GM06990 (cell line): ENCODE results near the gene FTSJ3.

Experiments
- DNase-seq: peaks from one replicate; pipeline ENCODE4 v3.0.0-alpha.2; 2011; ENCODE audit not compliant: insufficient read length; ENCODE audit errors: extremely low read depth
- H3K27me3 ChIP-seq: replicated peaks from 2 replicates; pipeline ENCODE4 v1.6.0; 2011; ENCODE audit warnings: low read length; ENCODE audit not compliant: control insufficient read depth, insufficient read depth
- H3K36me3 ChIP-seq: 2 replicates; pipeline ENCODE4 v1.5.1; 2011; ENCODE audit warnings: low read length; ENCODE audit not compliant: control insufficient read depth, insufficient read depth
- H3K4me3 ChIP-seq: replicated peaks from 2 replicates; pipeline ENCODE4 v1.5.1; 2011; ENCODE audit warnings: low read depth, mild to moderate bottlenecking, control low read depth, low read length
- TF ChIP-seq, protein P1 (sequence below): IDR thresholded peaks from 2 replicates; pipeline ENCODE4 v1.5.1; 2011; ENCODE audit warnings: low read length, control low read depth, mild to moderate bottlenecking, inconsistent platforms; ENCODE audit not compliant: insufficient read depth, poor library complexity, severe bottlenecking

FTSJ3 gene

GRCh38 chr17:63833741-63834373, 6.4 kb upstream of the FTSJ3 start:
- DNase-seq, result no peak
- Histone ChIP-seq H3K27me3 (no peaks in the 10 kb centered on the region), H3K36me3 (peaks cover 63% of the 10 kb centered on the region), H3K4me3 (no peak overlapping the region)
- TF ChIP-seq, protein P1, sequence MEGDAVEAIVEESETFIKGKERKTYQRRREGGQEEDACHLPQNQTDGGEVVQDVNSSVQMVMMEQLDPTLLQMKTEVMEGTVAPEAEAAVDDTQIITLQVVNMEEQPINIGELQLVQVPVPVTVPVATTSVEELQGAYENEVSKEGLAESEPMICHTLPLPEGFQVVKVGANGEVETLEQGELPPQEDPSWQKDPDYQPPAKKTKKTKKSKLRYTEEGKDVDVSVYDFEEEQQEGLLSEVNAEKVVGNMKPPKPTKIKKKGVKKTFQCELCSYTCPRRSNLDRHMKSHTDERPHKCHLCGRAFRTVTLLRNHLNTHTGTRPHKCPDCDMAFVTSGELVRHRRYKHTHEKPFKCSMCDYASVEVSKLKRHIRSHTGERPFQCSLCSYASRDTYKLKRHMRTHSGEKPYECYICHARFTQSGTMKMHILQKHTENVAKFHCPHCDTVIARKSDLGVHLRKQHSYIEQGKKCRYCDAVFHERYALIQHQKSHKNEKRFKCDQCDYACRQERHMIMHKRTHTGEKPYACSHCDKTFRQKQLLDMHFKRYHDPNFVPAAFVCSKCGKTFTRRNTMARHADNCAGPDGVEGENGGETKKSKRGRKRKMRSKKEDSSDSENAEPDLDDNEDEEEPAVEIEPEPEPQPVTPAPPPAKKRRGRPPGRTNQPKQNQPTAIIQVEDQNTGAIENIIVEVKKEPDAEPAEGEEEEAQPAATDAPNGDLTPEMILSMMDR, result no peak

GRCh38 chr17:63833026-63833740, 5.7 kb upstream of the FTSJ3 start:
- TF ChIP-seq, protein P1, result no peak
- Histone ChIP-seq H3K36me3 (peaks cover 63% of the 10 kb centered on the region), H3K4me3 (no peak overlapping the region), H3K27me3 (no peaks in the 10 kb centered on the region)
- DNase-seq, result no peak

DNA sequence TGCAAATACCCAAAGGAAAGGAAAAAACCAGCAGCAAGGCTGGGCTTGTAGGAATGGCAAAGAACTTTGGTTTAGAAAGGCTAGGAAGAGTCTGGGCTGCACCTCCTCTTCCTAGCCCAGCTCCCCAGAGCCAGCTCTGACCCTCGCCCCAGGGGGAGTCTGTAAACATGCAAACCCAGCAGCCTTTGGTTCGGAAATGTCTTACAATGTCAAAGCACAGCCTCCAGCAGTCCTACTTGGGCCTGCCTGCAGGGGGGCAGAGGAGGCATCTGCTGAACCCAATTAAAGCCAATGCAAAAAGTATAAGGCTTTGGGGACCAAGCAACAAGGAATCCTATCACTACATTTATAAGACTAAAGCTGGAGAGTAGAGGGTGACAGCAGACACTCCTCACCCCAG, 5.0 kb upstream of the FTSJ3 start:
- peaks cover 59% of the 10 kb centered on the region for H3K36me3 ChIP-seq
- no peak overlapping the region for H3K4me3 ChIP-seq
- no peaks in the 10 kb centered on the region for H3K27me3 ChIP-seq
- TF ChIP-seq, protein P1, result no peak
- no peak for DNase-seq

GRCh38 chr17:63832014-63832413, 4.6 kb upstream of the FTSJ3 start:
- H3K4me3 ChIP-seq, result no peak overlapping the region
- peaks cover 57% of the 10 kb centered on the region for H3K36me3 ChIP-seq
- TF ChIP-seq, protein P1, result no peak
- no peaks in the 10 kb centered on the region for H3K27me3 ChIP-seq
- no peak for DNase-seq

DNA sequence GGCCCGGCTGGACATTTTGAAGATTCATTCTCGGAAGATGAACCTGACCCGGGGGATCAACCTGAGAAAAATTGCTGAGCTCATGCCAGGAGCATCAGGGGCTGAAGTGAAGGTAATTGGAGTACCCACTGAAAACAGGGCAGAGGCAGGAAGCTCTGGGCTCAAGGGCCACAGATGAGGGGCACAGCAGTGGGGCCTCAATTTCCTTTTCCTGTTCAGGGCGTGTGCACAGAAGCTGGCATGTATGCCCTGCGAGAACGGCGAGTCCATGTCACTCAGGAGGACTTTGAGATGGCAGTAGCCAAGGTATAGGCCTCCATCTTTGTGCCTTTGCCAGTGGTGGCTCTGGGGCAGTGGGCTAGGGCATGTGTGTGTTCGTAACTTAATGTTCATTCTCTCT, 4.0 kb upstream of the FTSJ3 start:
- H3K36me3 ChIP-seq, result peaks cover 53% of the 10 kb centered on the region
- TF ChIP-seq, protein P1, result no peak

More for the DNA sequence above, 4.0 kb upstream of the FTSJ3 start:
- Histone ChIP-seq H3K4me3 (no peak overlapping the region), H3K27me3 (no peaks in the 10 kb centered on the region)
- DNase-seq, result no peak
